Activated naive CD8-positive, alpha-beta T cell (primary cell): ENCODE results near the gene C15orf39.
"Not testable (repeated sequence)": the region's sequence is repeated elsewhere in the genome, so short reads cannot be mapped to it uniquely, and the experiment has no call there.

Source experiments
- H3K27ac Mint-ChIP-seq: one replicate; pipeline ENCODE4 v1.8.0; 2021; ENCODE audit warnings: mixed read lengths
- H3K27me3 Mint-ChIP-seq: one replicate; pipeline ENCODE4 v1.8.0; 2021; ENCODE audit warnings: mixed read lengths
- H3K36me3 Mint-ChIP-seq: one replicate; pipeline ENCODE4 v1.8.0; 2021; ENCODE audit warnings: mixed read lengths
- H3K4me1 Mint-ChIP-seq: one replicate; pipeline ENCODE4 v1.8.0; 2021; ENCODE audit warnings: low read depth, mixed read lengths
- H3K4me3 Mint-ChIP-seq: one replicate; pipeline ENCODE4 v1.8.0; 2021; ENCODE audit warnings: mild to moderate bottlenecking, mixed read lengths
- H3K9me3 Mint-ChIP-seq: one replicate; pipeline ENCODE4 v1.8.0; 2021; ENCODE audit warnings: low read depth, mixed read lengths

Gene C15orf39

GRCh38 chr15:75225951-75226732 is 24.5 kb downstream of the C15orf39 start:
- no peak overlapping the region for H3K4me3 Mint-ChIP-seq
- H3K36me3 Mint-ChIP-seq, result no peaks in the 10 kb centered on the region
- H3K9me3 Mint-ChIP-seq, result no peaks in the 10 kb centered on the region
- no peak overlapping the region for H3K27ac Mint-ChIP-seq
- H3K27me3 Mint-ChIP-seq, result no peaks in the 10 kb centered on the region
- H3K4me1 Mint-ChIP-seq, result no peaks in the 10 kb centered on the region

DNA sequence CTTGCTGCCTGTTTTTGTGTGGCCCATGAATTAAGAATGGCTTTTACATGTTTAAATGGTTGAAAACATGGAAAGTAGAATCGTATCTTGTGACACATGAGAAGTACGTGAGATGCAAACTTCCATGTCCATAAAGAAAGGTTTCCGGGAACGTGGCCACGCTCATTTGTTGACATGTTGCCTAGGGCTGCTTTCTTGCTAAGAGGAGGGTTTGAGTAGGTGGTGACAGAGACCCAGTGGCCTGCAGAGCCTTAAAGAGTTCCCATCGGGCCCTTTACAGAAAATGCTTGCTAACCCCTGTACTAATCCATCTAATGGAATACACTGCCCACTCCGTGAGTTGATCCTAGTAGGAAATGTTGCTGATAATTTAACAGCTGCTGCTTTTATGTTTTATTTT is 25.4 kb downstream of the C15orf39 start:
- H3K9me3 Mint-ChIP-seq, H3K4me3 Mint-ChIP-seq, H3K36me3 Mint-ChIP-seq, H3K27me3 Mint-ChIP-seq, H3K4me1 Mint-ChIP-seq, H3K27ac Mint-ChIP-seq: not testable (repeated sequence)

DNA sequence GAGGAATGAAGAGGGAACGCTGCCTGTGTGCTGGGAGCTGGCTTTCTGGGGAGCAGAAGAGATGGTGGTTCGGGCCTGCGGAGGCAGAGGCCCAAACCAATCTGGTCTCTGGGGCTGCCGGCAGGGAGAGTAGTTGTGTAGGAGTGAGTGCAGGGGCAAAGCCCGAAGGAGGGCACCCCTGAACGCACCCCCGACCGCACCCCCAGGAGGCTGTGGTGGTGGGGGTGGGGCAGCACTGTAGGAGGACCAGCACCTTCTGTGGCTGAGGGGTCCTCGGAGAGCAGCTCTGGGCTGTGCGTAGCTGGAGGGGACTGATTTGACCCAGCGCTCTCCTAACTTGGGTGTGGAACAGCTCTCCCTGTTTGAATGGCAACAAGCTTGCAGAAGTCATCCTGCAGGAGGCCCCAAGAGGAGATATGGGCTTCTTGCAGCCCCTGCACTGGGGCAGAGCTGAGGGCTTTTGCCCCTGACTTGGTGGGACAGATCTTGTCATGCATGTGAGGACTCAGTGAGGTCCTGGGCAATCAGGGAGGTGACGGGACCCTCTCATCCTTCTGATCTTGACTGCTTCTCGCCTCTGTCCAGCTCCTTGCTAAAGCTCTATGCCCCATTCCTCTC is 26.1 kb downstream of the C15orf39 start:
- H3K9me3 Mint-ChIP-seq, result no peaks in the 10 kb centered on the region
- no peak overlapping the region for H3K4me3 Mint-ChIP-seq
- H3K4me1 Mint-ChIP-seq, result no peaks in the 10 kb centered on the region
- peaks cover 7% of the 10 kb centered on the region for H3K27me3 Mint-ChIP-seq
- no peaks in the 10 kb centered on the region for H3K36me3 Mint-ChIP-seq
- H3K27ac Mint-ChIP-seq, result no peak overlapping the region

DNA sequence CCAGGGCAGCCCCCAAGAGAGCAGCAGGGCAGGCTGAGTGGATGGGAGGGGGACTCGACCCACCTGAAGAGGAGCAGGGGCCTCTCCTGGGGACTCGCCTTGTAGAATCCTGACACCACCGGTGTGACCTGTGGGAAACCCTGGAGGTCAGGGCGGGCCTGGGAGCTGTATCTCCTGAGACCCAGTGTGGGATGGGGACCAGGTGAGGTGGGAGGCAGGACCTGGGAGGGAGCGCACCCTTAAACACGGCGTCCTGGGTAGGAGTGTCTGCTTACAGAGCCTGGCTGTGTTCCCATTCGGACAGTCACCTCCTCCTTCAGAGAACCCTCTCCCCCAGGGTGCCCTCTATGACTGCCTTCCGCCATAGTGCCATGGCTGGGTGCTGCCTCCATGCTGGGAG is 27.1 kb downstream of the C15orf39 start:
- no peaks in the 10 kb centered on the region for H3K36me3 Mint-ChIP-seq
- H3K9me3 Mint-ChIP-seq, result no peaks in the 10 kb centered on the region
- no peak overlapping the region for H3K27ac Mint-ChIP-seq
- no peak overlapping the region for H3K4me3 Mint-ChIP-seq
- H3K27me3 Mint-ChIP-seq, result peaks cover 7% of the 10 kb centered on the region
- H3K4me1 Mint-ChIP-seq, result no peaks in the 10 kb centered on the region

- H3K27me3 Mint-ChIP-seq, result peaks cover 7% of the 10 kb centered on the region
Observed at GRCh38 chr15:75229191-75230015, 27.7 kb downstream of the C15orf39 start.

DNA sequence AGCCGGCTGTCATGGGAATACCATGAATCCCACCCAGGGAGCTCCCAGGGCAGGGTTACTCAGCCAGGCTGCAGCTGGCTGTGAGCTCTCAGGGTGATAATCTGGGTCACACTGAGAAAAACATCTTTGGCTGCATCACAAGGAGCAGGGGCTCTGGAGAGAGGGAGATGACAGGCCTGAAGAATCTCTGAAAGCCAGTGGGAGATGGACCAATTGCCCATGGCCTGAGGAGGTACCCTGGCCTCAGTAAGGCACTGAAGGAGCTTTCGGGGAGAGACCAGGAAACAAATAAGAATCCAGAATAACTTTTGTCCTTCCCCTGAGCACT is 28.3 kb downstream of the C15orf39 start:
- H3K27me3 Mint-ChIP-seq, result peaks cover 9% of the 10 kb centered on the region
- H3K4me3 Mint-ChIP-seq, result no peak overlapping the region
- no peaks in the 10 kb centered on the region for H3K9me3 Mint-ChIP-seq
- no peak overlapping the region for H3K27ac Mint-ChIP-seq
- no peaks in the 10 kb centered on the region for H3K4me1 Mint-ChIP-seq
- H3K36me3 Mint-ChIP-seq, result no peaks in the 10 kb centered on the region

More at GRCh38 chr15:75229191-75230015, 27.7 kb downstream of the C15orf39 start:
- Mint-ChIP-seq H3K9me3 (no peaks in the 10 kb centered on the region), H3K27ac (no peak overlapping the region), H3K4me1 (no peaks in the 10 kb centered on the region), H3K36me3 (no peaks in the 10 kb centered on the region), H3K4me3 (no peak overlapping the region)

- H3K4me1 Mint-ChIP-seq, result no peaks in the 10 kb centered on the region
- H3K9me3 Mint-ChIP-seq, result no peaks in the 10 kb centered on the region
- no peak overlapping the region for H3K4me3 Mint-ChIP-seq
- H3K27me3 Mint-ChIP-seq, result peaks cover 11% of the 10 kb centered on the region
- no peak overlapping the region for H3K27ac Mint-ChIP-seq
- no peaks in the 10 kb centered on the region for H3K36me3 Mint-ChIP-seq
Observed at GRCh38 chr15:75230551-75231371, 29.1 kb downstream of the C15orf39 start.

DNA sequence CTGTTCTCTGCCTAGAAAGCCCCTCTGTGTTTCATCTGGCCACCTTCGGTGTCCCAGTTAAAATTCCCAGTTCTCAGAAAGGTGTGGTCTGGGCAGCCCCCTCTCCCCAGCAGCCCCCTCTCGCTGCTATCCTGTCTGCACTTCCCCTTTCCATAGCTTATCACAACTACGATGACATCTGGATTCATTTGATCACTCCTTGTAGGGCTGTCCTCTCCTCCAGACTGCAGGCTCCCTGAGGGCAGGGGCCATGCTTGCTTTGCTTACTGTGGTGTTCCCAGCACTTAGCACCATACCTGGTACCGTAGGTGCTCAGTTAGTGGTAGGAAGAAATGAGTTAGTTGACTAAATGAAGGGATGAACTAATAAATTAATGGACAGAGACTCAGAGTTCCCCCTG is 30.2 kb downstream of the C15orf39 start:
- Mint-ChIP-seq H3K4me3 (no peak overlapping the region), H3K4me1 (no peaks in the 10 kb centered on the region), H3K27ac (no peak overlapping the region), H3K9me3 (no peaks in the 10 kb centered on the region), H3K36me3 (no peaks in the 10 kb centered on the region), H3K27me3 (peaks cover 11% of the 10 kb centered on the region)

- Mint-ChIP-seq H3K27me3 (peaks cover 11% of the 10 kb centered on the region), H3K9me3 (no peaks in the 10 kb centered on the region), H3K27ac (no peak overlapping the region), H3K4me3 (no peak overlapping the region), H3K4me1 (no peaks in the 10 kb centered on the region), H3K36me3 (no peaks in the 10 kb centered on the region)
Observed at GRCh38 chr15:75232252-75232813, 30.7 kb downstream of the C15orf39 start.

DNA sequence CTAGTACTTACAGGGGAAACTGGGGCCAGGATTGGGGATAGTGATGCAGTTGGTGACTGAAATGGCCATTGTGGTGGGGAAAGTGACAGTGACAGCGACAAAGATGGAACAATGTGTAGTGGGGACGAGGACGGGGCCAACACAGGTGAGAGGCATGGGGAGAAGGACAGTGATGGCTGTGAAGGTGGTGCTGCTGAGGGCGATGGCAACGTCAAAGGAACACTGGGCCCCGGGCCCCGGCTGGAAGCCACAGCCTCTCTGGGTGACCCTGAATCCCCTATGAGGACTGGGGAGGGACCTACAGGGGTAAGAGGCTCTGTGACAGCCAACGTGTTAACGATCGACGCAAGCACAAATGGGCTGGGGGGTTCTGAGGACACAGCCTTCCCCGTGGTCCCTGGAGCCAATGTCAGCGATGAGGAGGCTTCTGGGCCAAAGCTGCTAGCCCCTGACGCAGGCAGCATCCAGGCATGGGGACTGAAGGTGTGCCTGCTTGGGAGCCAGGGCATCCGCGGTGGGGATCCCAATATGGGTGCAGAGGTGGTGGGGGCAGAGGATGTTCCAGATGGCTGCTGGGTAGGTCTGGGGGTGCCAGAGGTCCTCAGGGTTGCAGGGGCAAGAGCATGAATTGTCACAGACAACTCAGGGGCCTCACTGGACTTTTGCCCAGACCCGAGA is 31.3 kb downstream of the C15orf39 start:
- Mint-ChIP-seq H3K4me1 (no peaks in the 10 kb centered on the region), H3K4me3 (no peak overlapping the region), H3K9me3 (no peaks in the 10 kb centered on the region), H3K27ac (no peak overlapping the region), H3K27me3 (peaks cover 11% of the 10 kb centered on the region), H3K36me3 (no peaks in the 10 kb centered on the region)

DNA sequence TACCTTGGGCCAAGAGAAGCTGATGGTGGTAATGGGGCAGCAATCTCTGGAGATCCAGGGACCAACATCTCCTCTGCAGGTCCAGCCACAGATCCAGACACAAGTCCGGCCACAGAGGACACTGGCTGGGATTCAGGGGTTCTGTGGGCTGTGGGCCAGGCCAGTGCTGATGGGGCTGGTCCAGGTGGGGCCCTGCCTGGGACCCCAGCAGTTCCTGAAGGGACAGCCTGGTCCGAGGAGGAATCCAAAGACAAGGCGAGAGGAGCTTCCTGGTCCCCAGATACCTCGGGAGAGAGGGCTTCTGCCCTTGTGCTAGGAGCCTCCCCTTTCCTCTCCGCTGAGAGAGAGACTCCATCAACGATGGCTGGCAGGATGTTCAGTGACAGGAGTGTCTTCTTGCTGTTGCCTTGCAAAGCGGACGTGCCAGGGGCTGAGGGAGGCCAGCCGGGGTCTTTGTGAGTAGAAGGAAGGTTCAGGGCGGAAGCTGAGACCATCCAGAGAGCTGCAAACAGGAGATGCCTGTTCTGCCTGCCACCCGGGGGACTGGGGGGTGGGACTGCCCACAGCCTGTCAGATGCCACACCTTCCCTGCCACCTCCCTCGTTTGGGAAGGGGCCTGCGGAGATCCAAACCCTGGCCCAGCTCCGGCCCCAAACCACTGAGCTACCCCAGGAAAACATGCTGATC is 32.0 kb downstream of the C15orf39 start:
- Mint-ChIP-seq H3K4me1 (no peaks in the 10 kb centered on the region), H3K27me3 (peaks cover 11% of the 10 kb centered on the region), H3K36me3 (no peaks in the 10 kb centered on the region), H3K4me3 (no peak overlapping the region), H3K9me3 (no peaks in the 10 kb centered on the region), H3K27ac (no peak overlapping the region)

DNA sequence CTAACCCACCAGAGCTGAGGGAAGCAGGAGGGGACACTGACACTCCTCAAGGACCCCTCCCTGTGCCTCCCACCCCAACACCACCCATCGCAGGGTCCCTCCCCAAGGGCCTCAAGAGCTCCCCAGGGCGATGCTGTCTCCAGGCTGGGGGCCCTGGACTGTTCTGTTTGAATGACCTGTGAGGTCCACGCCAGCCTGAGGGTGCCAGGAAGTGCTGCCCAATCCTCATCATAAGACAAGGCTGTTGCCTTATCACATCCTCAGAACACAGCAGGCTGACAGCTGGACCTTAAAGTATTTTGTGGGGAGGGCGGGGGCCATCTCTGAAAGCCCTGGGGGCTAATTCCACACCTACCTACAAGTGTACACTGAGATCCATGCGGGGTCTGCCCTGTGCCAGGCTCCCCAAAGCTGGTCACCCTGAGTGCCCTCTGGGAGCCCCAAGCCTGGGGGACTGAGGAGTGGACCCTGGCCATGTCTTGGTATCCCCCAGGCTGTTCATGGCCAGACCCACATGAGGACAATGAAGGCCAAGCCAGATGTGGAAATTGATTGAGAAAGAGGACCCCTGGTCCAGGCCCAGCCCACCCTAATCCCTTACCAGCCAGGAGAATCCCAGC is 32.6 kb downstream of the C15orf39 start:
- no peaks in the 10 kb centered on the region for H3K4me1 Mint-ChIP-seq
- H3K9me3 Mint-ChIP-seq, result no peaks in the 10 kb centered on the region
- no peaks in the 10 kb centered on the region for H3K36me3 Mint-ChIP-seq
- H3K27ac Mint-ChIP-seq, result no peak overlapping the region
- H3K4me3 Mint-ChIP-seq, result no peak overlapping the region
- H3K27me3 Mint-ChIP-seq, result peaks cover 13% of the 10 kb centered on the region

- Mint-ChIP-seq H3K9me3 (no peaks in the 10 kb centered on the region), H3K36me3 (no peaks in the 10 kb centered on the region), H3K4me3 (no peak overlapping the region), H3K4me1 (no peaks in the 10 kb centered on the region), H3K27ac (no peak overlapping the region), H3K27me3 (peaks cover 13% of the 10 kb centered on the region)
Observed at GRCh38 chr15:75235051-75235673, 33.5 kb downstream of the C15orf39 start.
